Mammary epithelial cell (primary cell): ENCODE data around the gene TFEB.

Experiments
- EZH2 ChIP-seq: IDR thresholded peaks from 2 replicates; pipeline ENCODE4 v1.6.1; 2012; ENCODE audit warnings: low read length, inconsistent platforms, borderline replicate concordance
- TF ChIP-seq, protein P1 (sequence below), 2 donors: IDR thresholded peaks in 1 of 2; conservative IDR thresholded peaks in 1 of 2; 2 replicates each; pipeline ENCODE4 v1.5.1; 2011 to 2012; ENCODE audit warnings: inconsistent platforms in 2 of 2, low read length in 2 of 2, mild to moderate bottlenecking in 2 of 2, control low read depth in 1 of 2, low read depth in 1 of 2; ENCODE audit not compliant: insufficient read depth in 1 of 2; ENCODE audit errors: extremely low read depth in 1 of 2

DNA sequence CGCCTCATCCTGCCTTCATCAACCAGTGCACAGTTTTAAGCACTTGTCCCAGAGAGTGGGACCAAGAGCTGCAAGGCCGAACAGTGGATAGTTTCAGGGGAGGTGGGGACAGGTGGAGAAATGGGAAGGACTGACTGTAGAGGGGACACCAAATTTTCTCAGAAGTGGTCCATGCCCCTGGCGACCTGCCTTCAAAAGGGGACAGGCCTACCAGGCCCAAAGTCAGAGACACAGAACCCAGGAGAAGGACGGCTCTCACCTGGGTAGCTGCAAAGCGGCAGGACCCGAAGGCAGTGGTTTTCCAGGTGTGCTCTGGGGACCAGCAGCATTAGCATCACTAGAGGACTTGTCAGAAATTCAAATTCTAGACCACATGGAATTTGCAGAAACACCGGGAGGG is 5.8 kb downstream of the TFEB start:
- TF ChIP-seq, protein P1, sequence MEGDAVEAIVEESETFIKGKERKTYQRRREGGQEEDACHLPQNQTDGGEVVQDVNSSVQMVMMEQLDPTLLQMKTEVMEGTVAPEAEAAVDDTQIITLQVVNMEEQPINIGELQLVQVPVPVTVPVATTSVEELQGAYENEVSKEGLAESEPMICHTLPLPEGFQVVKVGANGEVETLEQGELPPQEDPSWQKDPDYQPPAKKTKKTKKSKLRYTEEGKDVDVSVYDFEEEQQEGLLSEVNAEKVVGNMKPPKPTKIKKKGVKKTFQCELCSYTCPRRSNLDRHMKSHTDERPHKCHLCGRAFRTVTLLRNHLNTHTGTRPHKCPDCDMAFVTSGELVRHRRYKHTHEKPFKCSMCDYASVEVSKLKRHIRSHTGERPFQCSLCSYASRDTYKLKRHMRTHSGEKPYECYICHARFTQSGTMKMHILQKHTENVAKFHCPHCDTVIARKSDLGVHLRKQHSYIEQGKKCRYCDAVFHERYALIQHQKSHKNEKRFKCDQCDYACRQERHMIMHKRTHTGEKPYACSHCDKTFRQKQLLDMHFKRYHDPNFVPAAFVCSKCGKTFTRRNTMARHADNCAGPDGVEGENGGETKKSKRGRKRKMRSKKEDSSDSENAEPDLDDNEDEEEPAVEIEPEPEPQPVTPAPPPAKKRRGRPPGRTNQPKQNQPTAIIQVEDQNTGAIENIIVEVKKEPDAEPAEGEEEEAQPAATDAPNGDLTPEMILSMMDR (conservative IDR thresholded peaks at IDR 0.05 in 1 of 2, IDR thresholded peaks at IDR 0.05 in 1 of 2; ENCODE audit: extremely low read depth in 1 of 2, insufficient read depth in 1 of 2, low read depth in 1 of 2, low read length in 2 of 2) = no peak
- TF ChIP-seq EZH2 = no peak
